H1 (cell line): Measurements from ENCODE around the gene RASSF4. TPM values are rescaled to one million over a fixed set of nuclear protein-coding genes. Genes with fewer than 3 reads are reported as not detected.

Source experiments
- BCL11A ChIP-seq, 2 experiments: IDR thresholded peaks; one replicate each; pipeline ENCODE4 v1.6.1; 2011; ENCODE audit warnings: low read depth in 2 of 2, low read length in 2 of 2, mild to moderate bottlenecking in 2 of 2
- BRCA1 ChIP-seq: IDR thresholded peaks from 2 replicates; pipeline ENCODE4 v1.6.1; 2012; ENCODE audit warnings: low read depth, low read length, improper control_type of control experiment
- CTBP2 ChIP-seq: IDR thresholded peaks from 2 replicates; pipeline ENCODE4 v1.7.0; 2011; ENCODE audit warnings: borderline replicate concordance, mild to moderate bottlenecking, moderate library complexity, mixed read lengths, low read length; ENCODE audit not compliant: insufficient read depth, insufficient read length
- CTCF ChIP-seq, 3 experiments: IDR thresholded peaks; 1 replicate in 2 of 3; 2 replicates in 1 of 3; pipeline versions ENCODE4 v1.5.1 to v1.6.1; 2011; ENCODE audit warnings: low read length in 3 of 3, mild to moderate bottlenecking in 3 of 3, inconsistent platforms in 2 of 3, low read depth in 1 of 3, moderate library complexity in 1 of 3; ENCODE audit not compliant: insufficient read depth in 1 of 3; ENCODE audit errors: control extremely low read depth in 1 of 3
- GABPA ChIP-seq: IDR thresholded peaks from 2 replicates; pipeline ENCODE4 v1.6.1; 2011; ENCODE audit warnings: mild to moderate bottlenecking, low read length, moderate library complexity, borderline replicate concordance; ENCODE audit not compliant: insufficient read depth
- KDM4A ChIP-seq: IDR thresholded peaks from one replicate; pipeline ENCODE4 v1.7.1; 2012; ENCODE audit warnings: low read depth, mild to moderate bottlenecking, moderate library complexity, low read length, inconsistent platforms; ENCODE audit not compliant: severe bottlenecking
- MAFK ChIP-seq: IDR thresholded peaks from 2 replicates; pipeline ENCODE4 v1.6.1; 2012; ENCODE audit warnings: low read depth, mild to moderate bottlenecking, improper control_type of control experiment, low read length
- MAX ChIP-seq: IDR thresholded peaks from 2 replicates; pipeline ENCODE4 v1.6.1; 2012; ENCODE audit warnings: inconsistent platforms
- PHF8 ChIP-seq: fragments of 200-600 bp; sonication (generic); conservative IDR thresholded peaks from 2 replicates; pipeline ENCODE4 v1.7.1; 2012; ENCODE audit warnings: low read depth, mild to moderate bottlenecking, inconsistent platforms, low read length, moderate library complexity
- POU5F1 ChIP-seq: IDR thresholded peaks from 2 replicates; pipeline ENCODE4 v1.6.1; 2011; ENCODE audit warnings: low read depth, mild to moderate bottlenecking, low read length, moderate library complexity
- RFX5 ChIP-seq: IDR thresholded peaks from 2 replicates; pipeline ENCODE4 v1.6.1; 2011; ENCODE audit warnings: low read depth, low read length, improper control_type of control experiment, borderline replicate concordance
- RXRA ChIP-seq: IDR thresholded peaks from 2 replicates; pipeline ENCODE4 v1.6.1; 2011; ENCODE audit warnings: low read depth, mild to moderate bottlenecking, low read length, moderate library complexity; ENCODE audit not compliant: insufficient read depth
- SIX5 ChIP-seq: IDR thresholded peaks from 2 replicates; pipeline ENCODE4 v1.6.1; 2011; ENCODE audit warnings: mild to moderate bottlenecking, low read depth, low read length
- TAF1 ChIP-seq: IDR thresholded peaks from 2 replicates; pipeline ENCODE4 v1.6.1; 2011; ENCODE audit warnings: mild to moderate bottlenecking, low read depth, low read length
- TAF7 ChIP-seq: optimal IDR thresholded peaks from 2 replicates; pipeline ENCODE3; 2011; ENCODE audit warnings: low read depth, mild to moderate bottlenecking, inconsistent platforms, low read length, moderate library complexity, borderline replicate concordance
- TBP ChIP-seq: IDR thresholded peaks from 2 replicates; pipeline ENCODE4 v1.6.1; 2011; ENCODE audit warnings: low read depth, low read length, improper control_type of control experiment
- TCF12 ChIP-seq: IDR thresholded peaks from 2 replicates; pipeline ENCODE4 v1.6.1; 2011; ENCODE audit warnings: low read depth, mild to moderate bottlenecking, low read length
- USF2 ChIP-seq: IDR thresholded peaks from 2 replicates; pipeline ENCODE4 v1.6.1; 2011; ENCODE audit warnings: low read length, improper control_type of control experiment
- polyA plus RNA-seq, 7 experiments: library from polyadenylated mRNA; depleted of rRNA in 3 of 7; stranded (reverse) in 5 of 7; unstranded in 2 of 7; fragments of >200 nt in 5 of 7; fragments of 200-250 nt in 2 of 7; gene quantifications; 1 replicate in 5 of 7; 2 replicates in 1 of 7; 4 replicates in 1 of 7; pipeline versions ENCODE4 v1.2.1 to v1.2.3, GENCODE V29; 2011 to 2013; ENCODE audit warnings: missing spikeins in 2 of 7, mixed read lengths in 2 of 7
- total RNA-seq: library from RNA; stranded (reverse); fragmentation: NEBNext Ultra II Directional; extraction: Animal tissue kit (Norgen Biotek cat#: 25700); gene quantifications from 2 replicates; pipeline ENCODE4 v1.2.1, GENCODE V29; 2021

RASSF4 gene
- total and polyA plus RNA-seq, 2 of the 8 experiments (the other 6 are each of a cell fraction or from before 2014, with no cell fraction given): 14.3 to 14.5 TPM

- TF ChIP-seq BCL11A (IDR thresholded peaks at IDR 0.05; ENCODE audit: low read depth in 2 of 2, low read length in 2 of 2): no peak
- TF ChIP-seq TCF12: no peak
- TF ChIP-seq TBP: no peak; the same call in 1 of the 2 replicates
- TF ChIP-seq PHF8: no peak
- no peak for TF ChIP-seq MAX
- TF ChIP-seq GABPA: no peak
- no peak for TF ChIP-seq POU5F1
- TF ChIP-seq USF2: no peak
- no peak for TF ChIP-seq TAF7
- TF ChIP-seq RFX5: no peak
- TF ChIP-seq KDM4A: peak; percentile 33
- TF ChIP-seq MAFK: no peak
- TF ChIP-seq CTBP2: peak; percentile 61
- peak; percentile 36; the same call in 1 of the 2 replicates for TF ChIP-seq TAF1
- TF ChIP-seq BRCA1: no peak
- no peak for TF ChIP-seq SIX5
- no peak for TF ChIP-seq RXRA
- TF ChIP-seq CTCF (IDR thresholded peaks at IDR 0.05; ENCODE audit: control extremely low read depth in 1 of 3, insufficient read depth in 1 of 3, low read depth in 1 of 3, low read length in 3 of 3): peak; percentile 70 to 87 (median 77)
Measured at GRCh38 chr10:44974628-44975430, 15.2 kb downstream of the RASSF4 start (continued).
